ENCODE measurements around the gene GTPBP3.

- no peak for TF ChIP-seq CTCF (IDR thresholded peaks at IDR 0.05 in 2 of 3, conservative IDR thresholded peaks at IDR 0.05 in 1 of 3; ENCODE audit: borderline replicate concordance in 1 of 3, insufficient read depth in 1 of 3, low read depth in 2 of 3, low read length in 2 of 3)
- no peak for TF ChIP-seq CEBPB (IDR thresholded peaks at IDR 0.05; ENCODE audit: low read depth)
Observed at GRCh38 chr19:17337675-17338432, 501 bp downstream of the GTPBP3 start.
